Measurements from ENCODE around the gene MCF2L.

MCF2L gene

GRCh38 chr13:112951674-112952371, 17.2 kb upstream of the MCF2L start:
- DNase-seq (ENCODE audit: low read depth): no peak

DNA sequence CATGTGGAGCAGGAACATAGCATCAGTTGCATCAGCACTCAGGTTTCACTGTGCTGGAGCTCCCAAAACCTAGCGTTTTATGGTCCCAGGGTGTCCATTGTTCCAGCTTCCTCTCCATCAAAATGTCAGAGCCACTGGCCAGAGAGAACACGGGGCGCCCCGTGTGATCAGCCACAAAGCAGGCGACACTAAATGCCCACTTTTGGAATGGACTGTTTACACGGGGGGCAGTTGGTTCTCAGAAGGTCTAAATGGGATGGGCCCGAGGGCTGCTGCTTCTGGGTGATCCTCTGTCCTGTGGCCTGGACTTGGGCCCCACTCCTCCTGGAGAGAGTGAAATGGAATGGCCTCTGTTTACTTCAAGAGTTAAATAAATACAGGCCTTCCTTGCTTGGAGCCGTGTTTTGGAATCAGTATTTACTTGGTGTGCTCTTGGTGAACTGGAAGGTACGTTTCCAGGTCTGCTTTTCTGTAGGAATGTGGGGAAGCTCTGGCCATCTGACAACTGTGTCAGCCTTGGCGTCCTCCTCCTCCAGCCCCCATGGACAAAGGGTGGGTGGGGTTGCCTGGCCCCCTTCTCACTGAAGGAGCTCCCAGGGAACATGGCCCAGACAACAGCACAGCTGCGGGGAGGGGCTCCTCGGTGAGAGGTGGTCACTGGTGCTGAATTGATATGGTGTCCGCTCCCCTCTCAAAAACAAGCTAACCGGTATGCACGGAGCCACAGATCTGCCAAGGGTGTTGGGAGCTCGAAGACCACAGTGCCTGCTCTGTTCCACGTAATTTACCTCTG, 16.1 kb upstream of the MCF2L start:
- DNase-seq (ENCODE audit: low read depth): no peak

GRCh38 chr13:112953591-112954487, 15.2 kb upstream of the MCF2L start:
- DNase-seq (ENCODE audit: low read depth): no peak

GRCh38 chr13:112954488-112955270, 14.3 kb upstream of the MCF2L start:
- no peak for DNase-seq (ENCODE audit: low read depth)

DNA sequence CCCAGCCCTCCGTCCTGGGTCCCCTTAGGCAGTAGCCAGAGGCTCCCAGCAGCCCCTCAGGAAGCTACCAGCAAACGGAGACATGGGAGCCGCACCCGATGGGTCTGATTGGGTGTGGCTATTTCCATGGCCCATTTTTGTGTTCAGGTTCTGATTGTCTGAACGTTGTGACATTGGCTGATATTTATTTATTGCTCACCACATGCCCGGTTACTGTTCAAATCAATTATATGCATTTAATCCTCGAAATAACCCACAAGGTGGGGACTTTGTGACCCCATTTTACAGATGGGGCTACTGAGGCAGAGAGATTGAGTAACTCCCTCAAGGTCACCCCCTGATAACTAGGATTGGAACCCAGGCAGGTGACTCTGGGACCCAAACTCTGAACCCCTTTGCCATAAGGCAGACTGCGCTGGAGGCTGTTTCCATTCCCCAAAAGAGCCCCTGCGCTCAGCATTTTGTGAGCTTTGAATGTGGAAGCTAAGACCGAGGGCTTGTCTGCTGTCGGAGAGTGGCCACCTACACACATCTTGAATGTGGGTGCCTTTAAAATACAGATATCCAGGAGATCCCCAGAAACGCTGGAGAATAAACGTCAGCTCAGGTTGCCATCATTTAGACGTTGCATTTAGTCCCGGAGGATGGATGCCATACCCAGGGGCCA, 13.6 kb upstream of the MCF2L start:
- DNase-seq (ENCODE audit: low read depth): no peak

GRCh38 chr13:112955956-112956355, 13.1 kb upstream of the MCF2L start:
- DNase-seq (ENCODE audit: low read depth): no peak

DNA sequence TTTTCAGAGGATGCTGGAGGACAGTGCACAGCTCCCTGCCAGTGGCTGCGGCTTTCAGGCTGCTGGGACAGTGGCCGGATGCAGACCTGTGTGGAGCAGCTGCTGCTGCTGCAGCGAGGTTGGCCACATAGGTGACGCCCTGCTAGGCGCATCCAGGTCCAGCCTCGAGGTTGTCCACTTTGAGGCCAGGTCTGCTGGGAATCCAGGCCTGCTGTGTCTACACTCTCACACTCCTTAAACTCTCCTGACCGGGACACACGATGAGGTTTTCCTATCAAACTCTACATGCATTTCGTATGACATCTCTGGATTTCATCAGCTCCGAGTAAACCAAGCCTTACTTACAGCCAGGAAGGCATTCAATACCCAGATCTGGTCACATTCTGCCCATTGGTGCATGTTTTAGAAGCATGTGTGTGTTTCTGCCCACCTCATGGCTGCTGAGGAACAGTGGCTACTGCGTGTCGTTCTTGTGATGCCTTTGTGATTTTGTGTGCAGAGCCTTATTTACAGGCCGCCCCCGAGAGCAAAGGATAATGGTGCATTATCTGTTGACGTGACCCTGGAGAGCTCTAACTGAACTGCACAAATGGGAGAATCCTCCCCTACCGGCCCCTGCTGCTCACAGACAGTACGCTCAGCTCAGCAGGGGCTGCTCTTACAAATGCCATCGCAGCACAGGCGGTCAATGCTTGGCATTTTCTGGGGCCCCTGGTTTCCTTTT, 12.3 kb upstream of the MCF2L start:
- no peak for DNase-seq (ENCODE audit: low read depth)

- no peak for DNase-seq (ENCODE audit: low read depth)
Observed at GRCh38 chr13:112957295-112957677, 11.7 kb upstream of the MCF2L start.

GRCh38 chr13:112958127-112958989, 10.7 kb upstream of the MCF2L start:
- DNase-seq (ENCODE audit: low read depth): no peak

GRCh38 chr13:112959206-112959605, 9.8 kb upstream of the MCF2L start:
- DNase-seq (ENCODE audit: low read depth): no peak

DNA sequence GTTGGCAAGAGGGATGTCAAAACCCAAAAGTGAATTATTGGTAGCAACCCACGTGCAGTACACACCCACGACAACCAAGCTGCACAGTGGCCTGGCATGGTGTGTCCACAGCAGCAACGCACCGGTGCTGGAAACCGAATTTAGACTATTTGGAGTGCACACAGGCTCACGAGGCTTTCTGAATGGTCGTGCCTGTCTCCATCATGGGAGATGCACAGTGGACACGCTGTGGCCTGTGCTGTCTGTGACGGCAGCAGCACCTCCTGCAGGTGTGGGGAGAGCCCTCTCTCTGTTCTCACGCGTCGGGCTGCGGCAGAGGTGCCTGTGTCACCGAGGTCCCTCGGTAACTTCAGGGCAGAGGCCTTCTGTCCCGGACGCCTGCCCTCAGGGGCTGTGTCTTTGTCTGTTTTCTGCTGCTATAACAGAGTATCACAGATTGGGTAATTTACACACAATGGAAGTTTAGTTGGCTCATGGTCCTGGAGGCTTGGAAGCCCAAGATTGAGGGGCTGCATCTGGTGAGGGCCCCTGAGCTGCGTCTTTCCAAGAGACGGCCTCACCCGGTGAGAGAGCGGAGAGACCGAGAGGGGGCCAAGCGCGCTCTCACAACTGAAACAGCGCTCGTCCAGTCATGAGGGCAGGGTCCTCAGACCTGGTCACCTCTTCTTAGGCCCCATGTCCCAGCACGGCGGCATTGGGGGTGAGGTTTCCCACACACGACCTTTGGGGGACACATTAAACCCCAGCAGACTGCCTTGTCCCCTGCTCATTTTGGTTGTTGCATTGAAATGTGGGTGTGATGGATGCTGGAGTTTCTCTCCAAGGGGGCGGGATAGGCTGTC, 9.1 kb upstream of the MCF2L start:
- no peak for DNase-seq (ENCODE audit: low read depth)

GRCh38 chr13:112960706-112961105, 8.3 kb upstream of the MCF2L start:
- DNase-seq (ENCODE audit: low read depth): no peak

GRCh38 chr13:112961457-112962369, 7.3 kb upstream of the MCF2L start:
- no peak for DNase-seq (ENCODE audit: low read depth)

GRCh38 chr13:112962396-112962795, 6.6 kb upstream of the MCF2L start:
- DNase-seq (ENCODE audit: low read depth): no peak

- DNase-seq (ENCODE audit: low read depth): no peak
Observed at GRCh38 chr13:112962911-112963625, 5.9 kb upstream of the MCF2L start.

DNA sequence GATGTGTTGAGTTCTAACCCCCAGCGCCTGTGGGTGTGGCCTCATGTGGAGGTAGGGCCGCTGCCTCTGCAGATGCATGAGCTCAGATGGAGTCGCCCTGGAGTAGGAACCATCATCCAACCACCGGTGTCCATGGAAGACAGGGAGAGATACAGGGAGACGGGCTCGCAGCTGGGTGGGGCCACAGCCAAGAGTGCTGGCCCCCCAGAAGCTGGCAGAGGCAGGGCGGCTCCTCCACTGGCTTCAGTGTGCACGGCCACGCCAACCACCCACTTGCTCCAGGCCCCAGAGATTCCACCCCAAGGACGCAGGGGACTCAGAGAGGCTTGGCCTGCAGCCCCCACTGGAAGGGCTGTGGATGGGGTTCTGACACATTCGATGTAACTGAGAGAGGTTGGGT, 5.4 kb upstream of the MCF2L start:
- no peak for DNase-seq (ENCODE audit: low read depth)

- DNase-seq (ENCODE audit: low read depth): no peak
Observed at GRCh38 chr13:112964971-112965492, 4.0 kb upstream of the MCF2L start.
